ENCODE data around the gene SEC16B. TPM values are rescaled to one million over a fixed set of nuclear protein-coding genes. Genes with fewer than 3 reads are reported as not detected.

Gene SEC16B
- total RNA-seq, 1 experiment from 2014 or later: 0.07 TPM

- intact Hi-C loops (cut with micrococcal nuclease): loop anchor here (10.0 kb wide), 2 partner anchors 586 to 756 kb away; no protein-coding TSS in a partner anchor
- H3K4me1 ChIP-seq (ENCODE audit: insufficient read depth, low read length): no peaks in the 10 kb centered on the region
- TF ChIP-seq EZH2phosphoT487 (IDR thresholded peaks at IDR 0.05; ENCODE audit: borderline replicate concordance, low read length): no peak
- H3K9me3 ChIP-seq (ENCODE audit: low read length): no peaks in the 10 kb centered on the region
- H3K79me2 ChIP-seq (ENCODE audit: low read length): no peaks in the 10 kb centered on the region
- H3K36me3 ChIP-seq (ENCODE audit: low read depth, low read length): no peaks in the 10 kb centered on the region
- H3K4me3 ChIP-seq (ENCODE audit: low read length): no peak overlapping the region
- no peak overlapping the region for H2AFZ ChIP-seq (ENCODE audit: low read length)
- H3K4me2 ChIP-seq (ENCODE audit: low read length): no peak overlapping the region
- BruUV-seq (replicated peaks): no TSS peak
- ATAC-seq (no peak), DNase-seq (no peak)
- H3K27ac ChIP-seq (ENCODE audit: low read length): no peak overlapping the region
- no peaks in the 10 kb centered on the region for H3K9me2 ChIP-seq (replicated peaks; ENCODE audit: low read length)
- ChIA-PET POLR2A (ENCODE audit: unreplicated experiment) (no interaction called here), CTCF (no interaction called here)
- H4K20me1 ChIP-seq (ENCODE audit: low read length): no peaks in the 10 kb centered on the region
- no peak overlapping the region for H3K9ac ChIP-seq (ENCODE audit: low read length)
- no peaks in the 10 kb centered on the region for H3F3A ChIP-seq (ENCODE audit: low read length, unreplicated experiment)
- H3K27me3 ChIP-seq (ENCODE audit: low read length): no peaks in the 10 kb centered on the region
Measured at GRCh38 chr1:177940682-177941081, 29.2 kb downstream of the SEC16B start.

GRCh38 chr1:177937931-177938330 is 31.9 kb downstream of the SEC16B start:
- TF ChIP-seq EZH2 (IDR thresholded peaks at IDR 0.05; ENCODE audit: low read length, unreplicated experiment) (no peak), EZH2phosphoT487 (IDR thresholded peaks at IDR 0.05; ENCODE audit: borderline replicate concordance, low read length) (no peak), CTCF (conservative IDR thresholded peaks at IDR 0.05; ENCODE audit: low read depth, low read length) (no peak)
- no peak for ATAC-seq
- no peak overlapping the region for H3K4me2 ChIP-seq (ENCODE audit: low read length)
- H3K27me3 ChIP-seq (ENCODE audit: low read length): no peaks in the 10 kb centered on the region
- H2AFZ ChIP-seq (ENCODE audit: low read length): no peak overlapping the region
- no peaks in the 10 kb centered on the region for H4K20me1 ChIP-seq (ENCODE audit: low read length)
- no peaks in the 10 kb centered on the region for H3K36me3 ChIP-seq (ENCODE audit: low read depth, low read length)
- no peak overlapping the region for H3K27ac ChIP-seq (ENCODE audit: low read length)
- no peaks in the 10 kb centered on the region for H3F3A ChIP-seq (ENCODE audit: low read length, unreplicated experiment)
- no peaks in the 10 kb centered on the region for H3K4me1 ChIP-seq (ENCODE audit: insufficient read depth, low read length)
- intact Hi-C loops (cut with micrococcal nuclease): no loop called here
- H3K9ac ChIP-seq (ENCODE audit: low read length): no peak overlapping the region
- no TSS peak for BruUV-seq (replicated peaks)
- no peaks in the 10 kb centered on the region for H3K79me2 ChIP-seq (ENCODE audit: low read length)
- ChIA-PET CTCF (no interaction called here), POLR2A (ENCODE audit: unreplicated experiment) (no interaction called here)
- H3K4me3 ChIP-seq (ENCODE audit: low read length): no peak overlapping the region
- H3K9me2 ChIP-seq (replicated peaks; ENCODE audit: low read length): no peaks in the 10 kb centered on the region
- no peak for DNase-seq
- H3K9me3 ChIP-seq (ENCODE audit: low read length): no peaks in the 10 kb centered on the region

- ChIA-PET CTCF (no interaction called here), POLR2A (ENCODE audit: unreplicated experiment) (no interaction called here)
- no peak overlapping the region for H3K4me3 ChIP-seq (ENCODE audit: low read length)
- intact Hi-C loops (cut with micrococcal nuclease): no loop called here
- ATAC-seq (no peak), DNase-seq (no peak)
- no peak overlapping the region for H3K27ac ChIP-seq (ENCODE audit: low read length)
- H3K9me2 ChIP-seq (replicated peaks; ENCODE audit: low read length): no peaks in the 10 kb centered on the region
- no peak overlapping the region for H3K9ac ChIP-seq (ENCODE audit: low read length)
- no peaks in the 10 kb centered on the region for H3K36me3 ChIP-seq (ENCODE audit: low read depth, low read length)
- H4K20me1 ChIP-seq (ENCODE audit: low read length): no peaks in the 10 kb centered on the region
- H3K27me3 ChIP-seq (ENCODE audit: low read length): no peaks in the 10 kb centered on the region
- no TSS peak for BruUV-seq (replicated peaks)
- H3K4me1 ChIP-seq (ENCODE audit: insufficient read depth, low read length): no peaks in the 10 kb centered on the region
- no peak overlapping the region for H3K4me2 ChIP-seq (ENCODE audit: low read length)
- no peaks in the 10 kb centered on the region for H3K9me3 ChIP-seq (ENCODE audit: low read length)
- H3K79me2 ChIP-seq (ENCODE audit: low read length): no peaks in the 10 kb centered on the region
- no peak overlapping the region for H2AFZ ChIP-seq (ENCODE audit: low read length)
- TF ChIP-seq EZH2 (IDR thresholded peaks at IDR 0.05; ENCODE audit: low read length, unreplicated experiment) (no peak), EZH2phosphoT487 (IDR thresholded peaks at IDR 0.05; ENCODE audit: borderline replicate concordance, low read length) (no peak), CTCF (conservative IDR thresholded peaks at IDR 0.05; ENCODE audit: low read depth, low read length) (no peak)
- no peaks in the 10 kb centered on the region for H3F3A ChIP-seq (ENCODE audit: low read length, unreplicated experiment)
Measured at GRCh38 chr1:177937174-177937770, 32.6 kb downstream of the SEC16B start.
